Karpas-422 (cell line): ENCODE results near the gene TMEM132A. TPM values are rescaled to one million over a fixed set of nuclear protein-coding genes. Genes with fewer than 3 reads are reported as not detected.

Experiments
- DNase-seq: peaks from one replicate; pipeline ENCODE4 v3.0.0-alpha.2; 2015
- H2AFZ ChIP-seq: fragments of 200-600 bp; sonication (generic); 2 replicates; pipeline ENCODE4 v1.6.1; 2014; ENCODE audit warnings: antibody characterized with exemption, low read length, mixed read lengths
- H3K27ac ChIP-seq: fragments of 200-600 bp; sonication (generic); 2 replicates; pipeline ENCODE4 v1.5.1; 2014; ENCODE audit warnings: mild to moderate bottlenecking, low read length, moderate library complexity
- H3K27me3 ChIP-seq: fragments of 200-600 bp; sonication (generic); 2 replicates; pipeline ENCODE4 v1.6.1; 2014; ENCODE audit warnings: low read length, mixed read lengths
- H3K36me3 ChIP-seq: fragments of 200-600 bp; sonication (generic); 2 replicates; pipeline ENCODE4 v1.6.1; 2014; ENCODE audit warnings: low read length, mixed read lengths; ENCODE audit not compliant: insufficient read depth
- H3K4me1 ChIP-seq: fragments of 200-600 bp; sonication (generic); 2 replicates; pipeline ENCODE4 v1.6.1; 2014; ENCODE audit warnings: mild to moderate bottlenecking, low read length, mixed read lengths
- H3K4me2 ChIP-seq: fragments of 200-600 bp; sonication (generic); 2 replicates; pipeline ENCODE4 v1.6.1; 2014; ENCODE audit warnings: low read length, low read depth, mild to moderate bottlenecking; ENCODE audit not compliant: poor library complexity, severe bottlenecking
- H3K4me3 ChIP-seq: fragments of 200-600 bp; sonication (generic); 2 replicates; pipeline ENCODE4 v1.5.1; 2014; ENCODE audit warnings: mild to moderate bottlenecking, antibody characterized with exemption, low read length, mixed read lengths
- H3K79me2 ChIP-seq: fragments of 200-600 bp; sonication (generic); 2 replicates; pipeline ENCODE4 v1.6.1; 2014; ENCODE audit warnings: mild to moderate bottlenecking, low read length, mixed read lengths
- H3K9ac ChIP-seq: fragments of 200-600 bp; sonication (generic); 2 replicates; pipeline ENCODE4 v1.6.0; 2014; ENCODE audit warnings: low read length
- H3K9me2 ChIP-seq: fragments of 200-600 bp; sonication (generic), shearing (Covaris generic); replicated peaks from 2 replicates; pipeline ENCODE4 v1.6.0; 2014; ENCODE audit warnings: mild to moderate bottlenecking, low read length, moderate library complexity; ENCODE audit not compliant: insufficient read depth
- H3K9me3 ChIP-seq: fragments of 300-700, 200-600 bp; sonication (generic); 2 replicates; pipeline ENCODE4 v1.6.1; 2014; ENCODE audit warnings: low read length, mixed read lengths
- H4K20me1 ChIP-seq: fragments of 200-600 bp; sonication (generic); 2 replicates; pipeline ENCODE4 v1.6.1; 2014; ENCODE audit warnings: mild to moderate bottlenecking, antibody characterized with exemption, low read length, low read depth; ENCODE audit not compliant: insufficient read depth
- total RNA-seq: library from RNA; depleted of rRNA; stranded (reverse); fragments of >200 nt; shearing (Covaris generic); gene quantifications from 2 replicates; pipeline ENCODE4 v1.2.3, GENCODE V29; 2014; ENCODE audit warnings: low replicate concordance

Gene TMEM132A
- total RNA-seq, 1 experiment from 2014 or later, result 1.6 TPM

- DNase-seq, result no peak
- no peak overlapping the region for H3K4me3 ChIP-seq
- no peaks in the 10 kb centered on the region for H3K9me3 ChIP-seq
- no peaks in the 10 kb centered on the region for H3K27me3 ChIP-seq
- H3K4me1 ChIP-seq, result peaks cover 42% of the 10 kb centered on the region
- H3K4me2 ChIP-seq, result peak overlapping the region; percentile 96
- no peaks in the 10 kb centered on the region; the same call in 1 of the 2 replicates for H4K20me1 ChIP-seq
- peaks cover 62% of the 10 kb centered on the region for H3K79me2 ChIP-seq
- peaks cover 5% of the 10 kb centered on the region for H3K36me3 ChIP-seq
- H3K9me2 ChIP-seq, result no peaks in the 10 kb centered on the region
- H3K27ac ChIP-seq, result no peak overlapping the region
- no peak overlapping the region for H2AFZ ChIP-seq
- no peak overlapping the region for H3K9ac ChIP-seq
These were observed 24.0 kb downstream of the TMEM132A start for GRCh38 chr11:60948250-60948649.

GRCh38 chr11:60950024-60950423 lies 25.8 kb downstream of the TMEM132A start:
- no peaks in the 10 kb centered on the region for H3K9me3 ChIP-seq
- no peak overlapping the region for H2AFZ ChIP-seq
- H3K9me2 ChIP-seq, result no peaks in the 10 kb centered on the region
- peak overlapping the region; percentile 55 for H3K27ac ChIP-seq
- DNase-seq, result peak; percentile 57
- H3K79me2 ChIP-seq, result peaks cover 54% of the 10 kb centered on the region
- H3K4me2 ChIP-seq, result peak overlapping the region; percentile 96
- peaks cover 3% of the 10 kb centered on the region; the same call in 1 of the 2 replicates for H3K36me3 ChIP-seq
- H3K4me1 ChIP-seq, result peaks cover 44% of the 10 kb centered on the region
- peak overlapping the region; percentile 90 for H3K9ac ChIP-seq
- no peaks in the 10 kb centered on the region for H3K27me3 ChIP-seq
- no peaks in the 10 kb centered on the region; the same call in 1 of the 2 replicates for H4K20me1 ChIP-seq
- peak overlapping the region; percentile 93 for H3K4me3 ChIP-seq

- Histone ChIP-seq H3K4me2 (peak overlapping the region; percentile 96), H3K79me2 (peaks cover 48% of the 10 kb centered on the region)
These were observed 26.8 kb downstream of the TMEM132A start for GRCh38 chr11:60950933-60951605.

GRCh38 chr11:60951606-60951903 lies 27.3 kb downstream of the TMEM132A start:
- Histone ChIP-seq H3K79me2 (peaks cover 45% of the 10 kb centered on the region), H3K4me2 (peak overlapping the region; percentile 96), H3K9ac (peak overlapping the region; percentile 90), H4K20me1 (no peaks in the 10 kb centered on the region), H3K4me3 (peak overlapping the region; percentile 93), H3K27ac (peak overlapping the region; percentile 85), H3K4me1 (peaks cover 44% of the 10 kb centered on the region), H3K27me3 (no peaks in the 10 kb centered on the region), H2AFZ (0 out of 2 replicates have a peak overlapping the region, but pooled peaks have one; percentile 48), H3K36me3 (peaks cover 2% of the 10 kb centered on the region; the same call in 1 of the 2 replicates), H3K9me3 (no peaks in the 10 kb centered on the region), H3K9me2 (no peaks in the 10 kb centered on the region)
- no peak for DNase-seq

More at GRCh38 chr11:60950933-60951605, 26.8 kb downstream of the TMEM132A start:
- Histone ChIP-seq H3K9me3 (no peaks in the 10 kb centered on the region), H3K9me2 (no peaks in the 10 kb centered on the region), H2AFZ (0 out of 2 replicates have a peak overlapping the region, but pooled peaks have one; percentile 35), H4K20me1 (no peaks in the 10 kb centered on the region), H3K36me3 (peaks cover 3% of the 10 kb centered on the region; the same call in 1 of the 2 replicates), H3K27ac (peak overlapping the region; percentile 85), H3K9ac (peak overlapping the region; percentile 90), H3K27me3 (no peaks in the 10 kb centered on the region), H3K4me1 (peaks cover 44% of the 10 kb centered on the region), H3K4me3 (peak overlapping the region; percentile 93)
- DNase-seq, result peak; percentile 66

- Histone ChIP-seq H3K4me1 (peaks cover 44% of the 10 kb centered on the region), H3K9me2 (no peaks in the 10 kb centered on the region), H3K4me2 (peak within 1 kb of the TSS; percentile 96), H2AFZ (peak within 1 kb of the TSS; percentile 73), H3K9ac (peak within 1 kb of the TSS; percentile 90), H3K4me3 (peak within 1 kb of the TSS; percentile 93), H3K27ac (peak within 1 kb of the TSS; percentile 85), H3K79me2 (peaks cover 40% of the 10 kb centered on the region), H3K9me3 (no peaks in the 10 kb centered on the region), H3K27me3 (no peaks in the 10 kb centered on the region), H3K36me3 (no peaks in the 10 kb centered on the region; the same call in 1 of the 2 replicates), H4K20me1 (no peaks in the 10 kb centered on the region)
- DNase-seq, result peak; percentile 96
These were observed 27.9 kb downstream of the TMEM132A start, which contains the start of gene SLC15A3 for GRCh38 chr11:60951904-60952741. SLC15A3 (minus strand) TSS chr11:60952176; CDS start chr11:60951551, 625 bp downstream.

- H3K9me3 ChIP-seq, result no peaks in the 10 kb centered on the region
- peak overlapping the region; percentile 93; the same call in 1 of the 2 replicates for H3K4me3 ChIP-seq
- H3K79me2 ChIP-seq, result peaks cover 36% of the 10 kb centered on the region
- H3K4me1 ChIP-seq, result peaks cover 44% of the 10 kb centered on the region
- peak overlapping the region; percentile 90 for H3K9ac ChIP-seq
- no peaks in the 10 kb centered on the region for H3K27me3 ChIP-seq
- no peaks in the 10 kb centered on the region for H3K9me2 ChIP-seq
- H4K20me1 ChIP-seq, result no peaks in the 10 kb centered on the region
- no peaks in the 10 kb centered on the region; the same call in 1 of the 2 replicates for H3K36me3 ChIP-seq
- H2AFZ ChIP-seq, result peak overlapping the region; percentile 73; the same call in 1 of the 2 replicates
- peak overlapping the region; percentile 96 for H3K4me2 ChIP-seq
- peak overlapping the region; percentile 85 for H3K27ac ChIP-seq
- DNase-seq, result no peak
These were observed 28.5 kb downstream of the TMEM132A start for GRCh38 chr11:60952742-60953170.

- no peak overlapping the region for H2AFZ ChIP-seq
- no peak overlapping the region for H3K4me3 ChIP-seq
- peaks cover 27% of the 10 kb centered on the region for H3K79me2 ChIP-seq
- no peaks in the 10 kb centered on the region for H3K9me3 ChIP-seq
- DNase-seq, result no peak
- H3K36me3 ChIP-seq, result no peaks in the 10 kb centered on the region
- H3K9ac ChIP-seq, result no peak overlapping the region
- no peaks in the 10 kb centered on the region for H4K20me1 ChIP-seq
- no peaks in the 10 kb centered on the region for H3K9me2 ChIP-seq
- H3K27ac ChIP-seq, result no peak overlapping the region
- H3K4me1 ChIP-seq, result peaks cover 40% of the 10 kb centered on the region
- no peak overlapping the region for H3K4me2 ChIP-seq
- H3K27me3 ChIP-seq, result no peaks in the 10 kb centered on the region
These were observed 29.5 kb downstream of the TMEM132A start for GRCh38 chr11:60953781-60954180.

- no peak for DNase-seq
- H3K79me2 ChIP-seq, result peaks cover 22% of the 10 kb centered on the region
- H3K27me3 ChIP-seq, result no peaks in the 10 kb centered on the region
- H4K20me1 ChIP-seq, result no peaks in the 10 kb centered on the region
- no peak overlapping the region for H3K4me3 ChIP-seq
- H3K36me3 ChIP-seq, result no peaks in the 10 kb centered on the region
- peak overlapping the region; percentile 70; the same call in 1 of the 2 replicates for H2AFZ ChIP-seq
- no peak overlapping the region for H3K27ac ChIP-seq
- H3K4me2 ChIP-seq, result no peak overlapping the region
- H3K9me3 ChIP-seq, result no peaks in the 10 kb centered on the region
- H3K9me2 ChIP-seq, result no peaks in the 10 kb centered on the region
- no peak overlapping the region for H3K9ac ChIP-seq
- peaks cover 37% of the 10 kb centered on the region for H3K4me1 ChIP-seq
These were observed 30.2 kb downstream of the TMEM132A start for GRCh38 chr11:60954421-60954820.
